ENCODE results near the gene TJP3. TPM values are rescaled to one million over a fixed set of nuclear protein-coding genes. Genes with fewer than 3 reads are reported as not detected.

TJP3 gene
- total RNA-seq, 1 donor from 2014 or later, result 28.8 TPM

GRCh38 chr19:3710265-3710812, 2.2 kb downstream of the TJP3 start:
- DNase-seq (ENCODE audit: low spot score) (peak; percentile 95), ATAC-seq (peak; percentile 63)

- peak; percentile 53 for ATAC-seq
- DNase-seq (ENCODE audit: low spot score), result peak; percentile 64
These were observed 4.8 kb downstream of the TJP3 start for GRCh38 chr19:3712663-3713611.

- no peak for ATAC-seq
- DNase-seq (ENCODE audit: low spot score), result no peak
These were observed 8.0 kb downstream of the TJP3 start for GRCh38 chr19:3716147-3716668.

GRCh38 chr19:3719868-3720267, 11.7 kb downstream of the TJP3 start:
- ATAC-seq (no peak), DNase-seq (ENCODE audit: low spot score) (no peak)

- ATAC-seq, result no peak
These were observed 12.2 kb downstream of the TJP3 start for GRCh38 chr19:3720349-3720917.

GRCh38 chr19:3721131-3721886, 13.1 kb downstream of the TJP3 start:
- ATAC-seq, result peak; percentile 86
- DNase-seq (ENCODE audit: low spot score), result peak; percentile 81

More at GRCh38 chr19:3720349-3720917, 12.2 kb downstream of the TJP3 start:
- no peak for DNase-seq (ENCODE audit: low spot score)

GRCh38 chr19:3721887-3722442, 13.8 kb downstream of the TJP3 start:
- DNase-seq (ENCODE audit: low spot score) (no peak), ATAC-seq (no peak)

GRCh38 chr19:3722443-3723109, 14.4 kb downstream of the TJP3 start:
- DNase-seq (ENCODE audit: low spot score) (no peak), ATAC-seq (no peak)

- DNase-seq (ENCODE audit: low spot score), result no peak
- no peak for ATAC-seq
These were observed 14.9 kb downstream of the TJP3 start for GRCh38 chr19:3723110-3723488.

GRCh38 chr19:3723883-3724282, 15.7 kb downstream of the TJP3 start:
- no peak for ATAC-seq
- DNase-seq (ENCODE audit: low spot score), result no peak

- DNase-seq (ENCODE audit: low spot score) (no peak), ATAC-seq (no peak)
These were observed 16.9 kb downstream of the TJP3 start for GRCh38 chr19:3725121-3725520.

- ATAC-seq (peak; percentile 35), DNase-seq (ENCODE audit: low spot score) (no peak)
These were observed 17.6 kb downstream of the TJP3 start for GRCh38 chr19:3725640-3726310.

GRCh38 chr19:3730457-3730958, 22.3 kb downstream of the TJP3 start:
- DNase-seq (ENCODE audit: low spot score), result no peak
- ATAC-seq, result no peak

- no peak for ATAC-seq
- DNase-seq (ENCODE audit: low spot score), result no peak
These were observed 23.9 kb downstream of the TJP3 start for GRCh38 chr19:3732108-3732507.

- no peak for ATAC-seq
- DNase-seq (ENCODE audit: low spot score), result no peak
These were observed 25.5 kb downstream of the TJP3 start for GRCh38 chr19:3733549-3734309.

GRCh38 chr19:3734310-3734600, 26.1 kb downstream of the TJP3 start:
- no peak for ATAC-seq
- no peak for DNase-seq (ENCODE audit: low spot score)

- ATAC-seq, result peak; percentile 12
- no peak for DNase-seq (ENCODE audit: low spot score)
These were observed 28.0 kb downstream of the TJP3 start for GRCh38 chr19:3736106-3736724.

- no peak for ATAC-seq
These were observed 29.5 kb downstream of the TJP3 start for GRCh38 chr19:3737487-3738205.

More at GRCh38 chr19:3737487-3738205, 29.5 kb downstream of the TJP3 start:
- DNase-seq (ENCODE audit: low spot score), result no peak
